Stimulated activated naive CD4-positive, alpha-beta T cell treated with Interleukin-2 at 50 U/mL for 16 hours (primary cell): ENCODE results near the gene DAZAP2.
"Not testable (repeated sequence)": the region's sequence is repeated elsewhere in the genome, so short reads cannot be mapped to it uniquely, and the experiment has no call there.

Source experiments
- DNase-seq: peaks from one replicate; lab custom pipeline; 2025; lab: John Stamatoyannopoulos, UW

The DAZAP2 gene

GRCh38 chr12:51247523-51248206 is 9.0 kb downstream of the DAZAP2 start:
- DNase-seq: no peak

GRCh38 chr12:51253276-51253675 is 14.7 kb downstream of the DAZAP2 start:
- no peak for DNase-seq

- no peak for DNase-seq
These were observed 15.9 kb downstream of the DAZAP2 start for GRCh38 chr12:51254536-51254935.

- DNase-seq: not testable (repeated sequence)
These were observed 21.0 kb downstream of the DAZAP2 start for GRCh38 chr12:51259600-51259999.

GRCh38 chr12:51262758-51263177 is 24.1 kb downstream of the DAZAP2 start:
- DNase-seq: no peak

- no peak for DNase-seq
These were observed 24.7 kb downstream of the DAZAP2 start for GRCh38 chr12:51263341-51263740.

- no peak for DNase-seq
These were observed 25.7 kb downstream of the DAZAP2 start for GRCh38 chr12:51264297-51264696.

GRCh38 chr12:51265024-51265423 is 26.4 kb downstream of the DAZAP2 start:
- no peak for DNase-seq

GRCh38 chr12:51269174-51270066 is 30.8 kb downstream of the DAZAP2 start:
- DNase-seq: peak; percentile 24

- DNase-seq: peak; percentile 46
These were observed 31.7 kb downstream of the DAZAP2 start, which contains the start of gene SMAGP for GRCh38 chr12:51270067-51270950. SMAGP (minus strand) TSS chr12:51270415; CDS start chr12:51269278, 1,137 bp downstream.

GRCh38 chr12:51270951-51271518 is 32.4 kb downstream of the DAZAP2 start:
- no peak for DNase-seq

- DNase-seq: not testable (repeated sequence)
These were observed 34.2 kb downstream of the DAZAP2 start for GRCh38 chr12:51272810-51273209.

- DNase-seq: no peak
These were observed 36.5 kb downstream of the DAZAP2 start for GRCh38 chr12:51275088-51275487.

- no peak for DNase-seq
These were observed 42.7 kb downstream of the DAZAP2 start for GRCh38 chr12:51281202-51281924.

- DNase-seq: no peak
These were observed 47.2 kb downstream of the DAZAP2 start for GRCh38 chr12:51285843-51286242.

GRCh38 chr12:51291603-51292513 is 53.2 kb downstream of the DAZAP2 start:
- DNase-seq: not testable (repeated sequence)
